Measurements from ENCODE around the gene MKNK1.
A peak's percentile ranks its signal among the peaks of the same experiment; 100 is the strongest.

Gene MKNK1

GRCh38 chr1:46646844-46647243 is 42.8 kb upstream of the MKNK1 start:
- DNase-seq (ENCODE audit: low read depth in 2 of 2): no peak
- no peak for TF ChIP-seq CTCF (IDR thresholded peaks at IDR 0.05; ENCODE audit: low read depth, low read length)
- H3K4me3 ChIP-seq (replicated peaks in 1 of 2; ENCODE audit: low read depth in 2 of 2, low read length in 2 of 2): no peak overlapping the region

- DNase-seq (ENCODE audit: low read depth in 2 of 2): no peak
- no peak overlapping the region for H3K4me3 ChIP-seq (replicated peaks in 1 of 2; ENCODE audit: low read depth in 2 of 2, low read length in 2 of 2)
- TF ChIP-seq CTCF (IDR thresholded peaks at IDR 0.05; ENCODE audit: low read depth, low read length): no peak
These were observed 42.3 kb upstream of the MKNK1 start for GRCh38 chr1:46646331-46646730.

DNA sequence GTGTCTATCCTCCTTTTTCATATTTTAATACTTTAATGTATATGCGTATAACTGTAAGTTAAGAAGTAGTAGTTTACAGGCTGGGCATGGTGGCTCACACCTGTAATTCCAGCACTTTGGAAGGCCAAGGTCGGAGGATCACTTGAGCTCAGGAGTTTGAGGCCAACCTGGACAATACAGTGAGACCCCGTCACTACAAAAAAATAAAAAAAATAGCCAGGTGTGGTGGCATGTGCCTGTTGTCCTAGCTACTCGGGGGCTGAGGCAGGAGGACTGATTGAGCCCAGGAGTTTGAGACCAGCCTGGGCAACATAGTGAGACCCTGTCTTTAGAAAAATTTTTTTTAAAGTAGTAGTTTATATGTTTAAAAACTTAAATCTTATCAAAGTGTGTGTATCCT is 41.7 kb upstream of the MKNK1 start:
- no peak for DNase-seq (ENCODE audit: low read depth in 2 of 2)
- TF ChIP-seq CTCF (IDR thresholded peaks at IDR 0.05; ENCODE audit: low read depth, low read length): no peak
- no peak overlapping the region for H3K4me3 ChIP-seq (replicated peaks in 1 of 2; ENCODE audit: low read depth in 2 of 2, low read length in 2 of 2)

- no peak overlapping the region for H3K4me3 ChIP-seq (replicated peaks in 1 of 2; ENCODE audit: low read depth in 2 of 2, low read length in 2 of 2)
- DNase-seq (ENCODE audit: low read depth in 2 of 2): peak; percentile 80 to 83
- TF ChIP-seq CTCF (IDR thresholded peaks at IDR 0.05; ENCODE audit: low read depth, low read length): no peak
These were observed 39.3 kb upstream of the MKNK1 start for GRCh38 chr1:46643368-46643775.

DNA sequence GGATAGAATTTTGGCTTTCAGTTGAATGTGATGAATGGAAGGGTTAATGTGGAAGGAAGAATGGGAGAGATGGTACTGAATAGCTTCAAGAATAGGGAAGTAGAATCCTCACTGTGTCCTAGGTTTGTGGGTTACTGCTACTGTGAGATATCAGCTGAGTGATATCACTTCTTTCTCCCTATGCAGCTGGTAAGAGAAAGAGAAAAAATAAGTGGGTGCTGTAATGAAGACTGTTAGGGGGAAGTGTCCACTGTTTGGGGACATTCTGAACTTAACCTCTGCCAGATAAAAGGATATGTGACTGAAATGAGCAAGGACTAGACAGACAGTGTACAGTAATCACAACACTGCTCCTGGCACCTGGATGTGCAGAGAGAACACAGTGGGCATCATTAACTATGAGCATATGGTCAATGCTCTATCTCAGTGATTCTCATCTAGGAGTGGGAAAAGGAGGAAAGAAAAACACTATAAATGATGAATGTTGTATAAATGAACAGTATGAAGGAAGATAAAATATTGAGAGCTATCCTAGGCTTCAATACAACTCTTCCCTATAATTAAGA is 38.1 kb upstream of the MKNK1 start:
- TF ChIP-seq CTCF (IDR thresholded peaks at IDR 0.05; ENCODE audit: low read depth, low read length): no peak
- no peak overlapping the region for H3K4me3 ChIP-seq (replicated peaks in 1 of 2; ENCODE audit: low read depth in 2 of 2, low read length in 2 of 2)
- no peak for DNase-seq (ENCODE audit: low read depth in 2 of 2)

- TF ChIP-seq CTCF (IDR thresholded peaks at IDR 0.05; ENCODE audit: low read depth, low read length): no peak
- DNase-seq (ENCODE audit: low read depth in 2 of 2): no peak
- no peak overlapping the region for H3K4me3 ChIP-seq (replicated peaks in 1 of 2; ENCODE audit: low read depth in 2 of 2, low read length in 2 of 2)
These were observed 35.5 kb upstream of the MKNK1 start for GRCh38 chr1:46639547-46639946.

- DNase-seq (ENCODE audit: low read depth in 2 of 2): no peak
- TF ChIP-seq CTCF (IDR thresholded peaks at IDR 0.05; ENCODE audit: low read depth, low read length): no peak
These were observed 34.9 kb upstream of the MKNK1 start for GRCh38 chr1:46638921-46639320.

More at GRCh38 chr1:46638921-46639320, 34.9 kb upstream of the MKNK1 start:
- no peak overlapping the region for H3K4me3 ChIP-seq (replicated peaks in 1 of 2; ENCODE audit: low read depth in 2 of 2, low read length in 2 of 2)
